Left renal pelvis (tissue), 4 donors: ENCODE measurements around the gene MAD1L1. TPM values are rescaled to one million over a fixed set of nuclear protein-coding genes. Genes with fewer than 3 reads are reported as not detected.

Experiments
- DNase-seq, 4 donors: peaks; one replicate each; pipeline ENCODE4 v3.0.0-alpha.2; 2013; ENCODE audit warnings: low read depth in 4 of 4, low spot score in 3 of 4
- polyA plus RNA-seq, 4 donors: library from polyadenylated mRNA; unstranded; fragments of 120-200 nt; gene quantifications; one replicate each; pipeline ENCODE4 v1.2.1, GENCODE V29; 2013; ENCODE audit not compliant: insufficient read length in 4 of 4

The MAD1L1 gene
- polyA plus RNA-seq, 4 donors = 18.9 to 24.5 (median 21.3) TPM

DNA sequence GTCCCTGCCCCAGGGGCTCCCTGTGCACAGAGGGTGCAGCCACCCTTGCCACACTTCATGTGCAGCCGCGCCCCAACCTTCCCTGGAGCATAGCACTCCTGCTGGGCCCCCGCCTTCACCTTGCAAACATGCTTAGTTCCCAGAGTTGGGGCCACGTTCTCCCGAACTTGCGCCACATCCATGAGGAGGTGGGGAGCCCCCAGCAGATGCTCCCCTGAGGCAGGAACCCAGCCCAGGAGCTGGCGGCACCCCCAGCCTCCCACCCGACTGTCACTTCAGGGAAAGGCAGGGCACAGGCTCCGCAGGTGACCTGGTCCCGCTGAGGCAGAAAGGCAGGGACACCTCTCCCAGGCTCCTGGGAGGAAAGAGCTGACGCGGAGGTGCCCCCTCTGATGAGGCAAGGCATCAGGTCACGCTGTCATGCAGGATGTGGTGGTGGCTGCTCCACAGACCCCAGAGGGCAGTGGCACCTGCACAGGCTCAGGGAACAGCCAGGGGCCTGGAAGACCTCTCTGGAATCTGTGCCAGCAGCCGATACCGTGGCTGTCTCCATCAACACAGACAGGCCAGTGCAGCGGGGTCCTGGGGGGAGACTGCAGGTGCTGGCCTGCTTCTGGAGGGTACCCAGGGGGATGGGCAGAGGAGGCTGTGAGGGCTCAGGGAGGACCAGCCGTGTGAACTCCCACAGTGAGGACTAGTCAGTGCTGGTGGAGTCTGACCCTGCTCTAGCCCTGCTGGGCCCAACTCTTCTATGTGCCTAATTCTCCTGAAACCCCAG lies 221.3 kb downstream of the MAD1L1 start:
- DNase-seq = no peak

DNA sequence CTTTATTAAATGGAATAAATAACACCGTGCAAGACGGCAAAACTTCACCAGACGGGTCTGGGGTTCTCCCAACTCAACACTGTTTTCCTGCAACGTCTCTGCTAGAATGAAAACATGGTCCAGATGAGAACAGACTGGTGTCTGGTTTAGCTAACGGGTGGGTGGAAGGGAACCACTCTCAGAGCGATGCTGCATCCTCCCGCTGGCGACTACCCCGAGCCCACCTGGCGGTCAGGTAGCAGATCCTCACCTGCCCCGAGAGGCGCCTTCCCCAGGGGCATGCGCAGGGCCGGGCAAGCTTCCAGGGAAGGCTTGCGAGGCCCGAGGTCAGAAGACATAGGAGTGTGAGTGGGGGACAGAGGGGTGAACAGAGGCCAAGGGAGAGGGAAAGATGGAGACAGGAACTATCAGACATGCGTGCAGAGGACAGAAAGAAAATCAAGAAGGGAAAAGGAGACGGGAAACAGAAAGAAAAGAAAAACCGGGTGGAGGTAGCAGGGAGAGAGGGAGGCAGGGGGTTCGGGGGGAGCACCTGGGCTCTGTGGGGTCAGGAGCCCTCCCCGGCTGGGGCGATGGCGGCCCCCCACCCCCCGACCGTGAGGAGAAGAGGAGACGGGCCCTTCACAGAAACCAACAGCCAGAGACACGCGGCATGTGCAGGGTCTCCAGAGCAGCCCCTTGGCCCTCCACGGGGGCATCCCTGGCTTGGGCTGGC lies 222.0 kb downstream of the MAD1L1 start:
- no peak for DNase-seq

DNA sequence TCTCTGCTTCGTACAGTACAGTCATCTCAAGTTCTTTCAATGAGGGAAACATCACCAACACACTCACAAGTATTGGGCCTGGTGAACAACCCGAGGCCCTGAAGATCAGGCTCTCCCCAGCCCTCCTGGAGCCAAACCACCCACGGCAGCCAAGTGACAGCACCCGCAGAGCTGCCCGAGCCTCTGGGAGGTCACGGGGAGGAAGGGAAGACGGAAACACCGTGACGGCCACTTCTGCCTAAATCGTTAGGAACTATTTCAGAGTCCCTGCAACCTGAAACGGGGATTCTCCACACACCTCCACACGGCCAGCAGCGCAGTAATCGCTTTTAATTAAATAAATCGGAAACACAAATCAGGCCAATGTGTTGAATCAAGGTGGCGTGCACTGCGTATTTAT lies 222.6 kb downstream of the MAD1L1 start:
- no peak for DNase-seq

DNA sequence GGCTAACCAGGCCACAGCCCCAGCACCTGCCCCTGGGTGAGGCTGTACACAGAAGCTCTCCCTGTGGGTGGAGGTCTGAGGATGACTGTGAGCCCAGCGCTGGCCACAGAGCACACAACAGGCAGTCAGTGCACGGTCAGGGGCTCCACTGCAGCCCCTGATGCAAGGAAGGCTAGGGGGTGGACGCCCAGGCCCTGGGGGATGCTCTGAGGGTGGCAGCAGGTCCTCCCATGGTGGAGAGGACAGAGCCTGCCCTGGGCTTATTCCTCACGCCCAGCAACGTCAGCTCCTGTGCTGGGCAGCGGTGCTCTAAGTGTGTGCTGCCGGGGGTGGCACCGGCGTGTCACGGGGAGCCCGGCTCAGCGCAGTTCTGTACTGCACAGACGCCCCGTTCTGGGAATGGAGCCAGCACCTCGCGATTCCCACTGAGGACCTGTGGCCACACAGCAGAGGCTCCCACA lies 223.2 kb downstream of the MAD1L1 start:
- no peak for DNase-seq

DNA sequence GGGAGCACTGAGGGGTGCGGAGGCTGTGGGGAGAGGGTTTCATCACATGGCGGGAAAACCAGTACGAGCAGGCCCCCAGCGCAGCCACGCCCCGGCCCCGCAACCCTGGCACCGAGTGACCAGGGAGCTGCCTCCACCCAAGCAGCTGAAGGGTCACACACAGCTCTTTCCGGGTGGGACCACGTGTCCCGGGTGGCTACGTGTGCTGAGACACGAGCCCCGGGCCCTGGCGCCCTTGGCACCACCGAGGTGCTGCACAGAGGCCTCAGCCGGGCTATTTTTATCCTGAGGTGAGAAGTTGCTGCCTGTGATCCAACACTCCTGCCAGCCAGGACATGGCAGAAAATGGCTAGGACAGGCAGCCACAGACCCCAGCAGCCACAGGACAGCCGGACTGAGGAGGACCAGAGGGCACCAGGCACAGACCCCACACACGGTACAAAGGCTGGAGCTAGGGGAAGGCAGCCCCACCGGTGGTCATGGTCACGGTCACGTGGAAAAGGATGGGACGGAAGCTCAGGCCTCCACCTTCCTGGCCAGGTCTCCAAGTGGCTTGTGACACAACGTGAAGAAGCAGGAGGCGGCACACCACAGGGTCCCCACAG lies 223.7 kb downstream of the MAD1L1 start:
- no peak for DNase-seq

DNA sequence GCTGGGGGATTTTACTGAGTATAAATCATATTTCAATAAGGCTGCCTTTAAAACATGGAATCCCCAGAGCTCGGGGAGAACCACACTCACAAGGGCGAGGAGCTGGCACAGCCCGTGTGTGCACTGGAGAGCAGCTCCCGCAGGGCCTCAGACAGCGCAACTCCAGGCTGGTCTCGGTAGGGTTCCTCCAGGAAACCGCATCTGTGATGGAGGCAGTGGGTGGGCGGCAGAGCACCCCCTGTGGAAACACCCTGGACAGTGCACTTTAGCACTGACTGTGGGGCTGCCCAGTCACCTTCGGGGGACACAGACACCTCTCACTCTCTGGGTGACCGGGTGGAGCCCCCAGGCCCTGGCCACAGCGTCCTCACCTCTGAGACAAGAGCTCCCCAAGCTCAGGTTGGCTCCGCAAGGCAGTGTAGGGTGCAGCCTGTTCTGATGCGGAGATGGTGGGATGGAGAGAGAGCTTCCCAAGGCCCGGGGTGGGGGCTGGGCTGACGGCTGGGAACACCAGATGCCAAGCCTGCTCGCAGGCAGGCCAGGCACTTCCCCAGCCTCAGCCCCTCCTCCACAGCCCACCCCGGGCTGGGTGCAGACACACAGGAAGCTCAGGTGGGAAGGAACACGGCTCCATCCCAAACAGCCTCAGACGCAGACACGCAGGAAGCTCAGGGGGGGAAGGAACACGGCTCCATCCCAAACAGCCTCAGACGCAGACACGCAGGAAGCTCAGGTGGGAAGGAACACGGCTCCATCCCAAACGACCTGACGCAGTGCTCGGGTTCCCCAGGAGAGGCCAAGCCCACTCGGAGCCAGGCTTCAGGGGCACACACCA lies 224.4 kb downstream of the MAD1L1 start:
- no peak for DNase-seq

DNA sequence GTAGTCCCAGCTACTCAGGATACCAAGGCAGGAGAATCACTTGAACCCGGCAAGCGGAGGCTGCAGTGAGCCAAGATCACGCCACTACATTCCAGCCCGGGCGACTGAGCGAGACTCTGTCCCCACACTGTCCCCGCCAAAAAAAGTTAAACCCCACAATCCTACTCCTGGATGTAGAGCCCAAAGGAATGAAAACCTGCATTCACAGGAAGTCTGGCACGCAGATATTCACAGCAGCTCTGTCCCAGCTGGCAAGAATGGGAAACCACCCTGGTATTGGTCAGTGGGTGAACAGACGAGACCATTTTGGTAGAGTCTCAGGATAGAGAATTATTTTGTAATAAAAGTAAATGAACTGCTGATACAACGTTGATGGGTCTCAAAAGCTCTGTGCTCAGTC lies 225.2 kb downstream of the MAD1L1 start:
- no peak for DNase-seq

DNA sequence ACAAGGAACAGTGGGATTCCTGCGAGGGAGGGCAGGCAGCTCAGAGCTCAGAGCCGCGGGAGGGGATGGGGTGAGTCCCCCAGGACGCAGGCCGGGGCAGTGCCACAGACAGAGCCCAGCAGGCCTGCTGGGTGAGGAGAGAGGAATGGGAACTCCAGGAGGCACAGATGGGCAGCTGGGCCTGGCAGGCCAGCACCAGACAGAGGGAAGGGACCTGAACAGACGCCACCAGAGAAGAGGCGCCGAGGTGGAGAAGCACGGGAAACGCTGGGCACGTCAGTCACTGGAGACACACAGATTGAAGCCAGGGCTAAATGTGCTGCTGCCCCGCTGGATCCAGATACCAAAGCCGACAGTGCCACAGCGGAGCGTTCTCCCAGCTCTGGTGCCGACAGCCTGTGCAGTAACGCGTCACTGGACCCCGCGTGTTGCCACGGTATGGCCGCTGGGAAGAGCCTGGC lies 225.8 kb downstream of the MAD1L1 start:
- DNase-seq = no peak

DNA sequence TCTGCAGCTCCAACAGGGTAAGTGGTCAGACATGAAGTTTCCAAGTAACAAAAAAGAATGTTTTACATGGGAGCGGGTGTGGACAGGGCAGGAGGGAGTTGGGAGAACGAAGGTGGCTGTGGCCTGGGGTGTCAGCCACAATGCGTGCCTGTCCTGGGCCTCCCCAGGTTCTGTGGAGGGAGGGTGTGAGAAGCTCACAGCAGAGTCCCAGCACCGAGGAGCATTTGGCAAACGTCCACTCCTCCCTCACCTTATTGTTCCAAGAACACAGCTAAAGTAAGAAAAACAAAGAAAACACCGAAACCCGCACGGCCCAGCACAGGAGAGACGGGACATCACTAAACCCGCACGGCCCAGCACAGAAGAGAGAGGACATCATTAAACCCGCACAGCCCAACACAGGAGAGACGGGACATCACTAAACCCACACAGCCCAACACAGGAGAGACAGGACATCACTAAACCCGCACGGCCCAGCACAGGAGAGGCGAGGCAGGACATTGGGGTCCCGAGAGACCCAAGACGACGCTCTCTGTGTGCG lies 226.4 kb downstream of the MAD1L1 start:
- DNase-seq = no peak

DNA sequence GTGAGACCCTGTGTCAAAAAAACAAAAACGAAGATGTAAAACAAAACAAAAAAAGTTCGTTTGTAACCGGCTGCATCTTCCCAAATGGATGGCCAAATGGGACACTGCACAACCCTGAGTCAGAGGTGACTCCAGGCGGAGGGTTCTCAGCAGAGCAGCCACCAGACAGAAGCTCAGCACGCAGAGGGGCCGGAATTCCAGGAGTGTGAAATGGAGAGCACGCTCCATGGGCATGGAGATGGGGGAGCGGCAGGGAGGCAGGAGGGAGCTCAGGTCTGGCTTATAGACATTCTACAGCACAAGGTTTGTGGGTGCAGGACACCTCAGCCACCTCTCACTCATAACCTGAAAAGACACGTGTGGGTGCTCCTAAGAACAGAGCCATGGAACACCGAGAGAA lies 227.0 kb downstream of the MAD1L1 start:
- DNase-seq = no peak

DNA sequence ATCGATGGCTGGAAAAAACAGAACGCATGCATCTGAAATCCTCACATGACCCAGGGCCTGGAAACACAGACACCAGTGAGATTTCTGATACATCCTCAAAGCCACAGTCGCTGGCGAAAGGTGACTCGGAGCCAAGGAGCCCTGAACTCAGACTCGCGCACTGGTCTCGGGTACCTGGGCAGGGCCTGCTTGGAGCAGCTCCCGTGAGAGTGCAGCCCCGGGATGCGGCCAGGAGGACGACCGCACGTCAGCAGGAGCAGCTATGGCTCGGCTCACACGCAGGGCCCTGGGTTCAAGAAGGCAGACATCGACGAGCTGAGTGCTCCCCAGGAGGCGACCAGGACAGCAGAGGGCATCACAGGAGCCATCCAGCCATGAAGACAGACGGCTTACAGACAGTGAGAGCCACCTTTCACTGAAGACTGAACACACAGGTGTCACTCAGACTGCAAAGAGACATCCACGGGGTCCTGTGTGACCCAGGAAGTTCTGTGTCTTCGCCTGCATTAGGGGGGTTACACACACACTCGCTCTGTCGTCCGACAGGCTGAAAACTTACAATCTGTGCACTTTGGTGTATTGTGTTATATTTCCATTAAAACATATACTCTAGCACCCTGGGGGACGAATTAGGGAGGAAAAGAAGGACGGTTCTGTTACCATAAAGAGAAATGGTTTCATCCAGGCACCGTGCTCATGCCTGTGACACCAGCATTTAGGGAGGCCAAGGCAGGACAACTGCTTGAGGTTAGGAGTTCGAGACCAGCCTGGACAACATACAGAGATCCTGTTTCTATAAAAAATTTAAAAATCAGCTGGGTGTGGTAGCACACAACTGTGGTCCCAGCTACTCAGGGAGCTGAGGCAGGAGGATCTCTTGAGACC lies 227.7 kb downstream of the MAD1L1 start:
- no peak for DNase-seq

DNA sequence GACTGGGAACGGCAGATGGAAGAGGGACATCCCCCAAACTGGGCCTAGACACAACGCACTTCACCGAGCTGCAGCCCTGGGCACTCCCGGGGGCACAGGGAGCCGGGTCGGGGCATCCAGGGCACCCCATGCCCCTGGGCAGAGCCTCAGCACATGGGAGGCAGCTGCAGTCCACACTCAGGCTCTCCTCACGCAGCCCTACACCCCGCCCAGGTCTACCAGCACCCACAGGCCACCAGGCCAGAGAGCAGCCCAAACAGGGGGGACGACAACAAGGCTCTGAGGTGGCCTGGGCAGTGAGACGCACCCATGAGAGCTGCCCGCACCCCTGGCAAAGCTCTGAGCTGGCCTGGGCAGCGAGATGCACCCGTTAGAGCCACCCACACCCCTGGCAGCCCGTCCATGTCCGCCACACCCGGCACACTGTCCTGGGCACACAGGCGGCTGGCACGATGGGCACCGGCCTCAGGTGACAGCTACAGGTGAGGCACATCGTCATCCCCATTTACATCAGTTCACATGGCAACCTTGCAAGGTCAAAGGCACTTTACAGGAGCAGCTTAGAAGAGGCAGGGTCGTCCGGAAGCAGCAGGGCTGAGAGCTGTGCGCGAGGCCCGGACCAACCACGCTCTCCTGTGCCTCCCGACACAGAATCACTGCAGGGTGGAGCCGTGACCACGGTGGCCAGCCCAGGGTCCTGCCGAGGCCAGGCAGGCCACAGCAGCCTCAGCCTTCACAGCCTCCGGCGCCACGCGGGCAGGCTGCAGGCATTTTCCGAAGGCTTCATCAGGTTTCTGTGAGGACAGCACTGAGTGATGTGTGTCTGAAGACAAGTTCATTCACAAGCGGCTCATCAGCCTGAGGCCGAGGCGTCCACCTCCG lies 228.6 kb downstream of the MAD1L1 start:
- DNase-seq = no peak

DNA sequence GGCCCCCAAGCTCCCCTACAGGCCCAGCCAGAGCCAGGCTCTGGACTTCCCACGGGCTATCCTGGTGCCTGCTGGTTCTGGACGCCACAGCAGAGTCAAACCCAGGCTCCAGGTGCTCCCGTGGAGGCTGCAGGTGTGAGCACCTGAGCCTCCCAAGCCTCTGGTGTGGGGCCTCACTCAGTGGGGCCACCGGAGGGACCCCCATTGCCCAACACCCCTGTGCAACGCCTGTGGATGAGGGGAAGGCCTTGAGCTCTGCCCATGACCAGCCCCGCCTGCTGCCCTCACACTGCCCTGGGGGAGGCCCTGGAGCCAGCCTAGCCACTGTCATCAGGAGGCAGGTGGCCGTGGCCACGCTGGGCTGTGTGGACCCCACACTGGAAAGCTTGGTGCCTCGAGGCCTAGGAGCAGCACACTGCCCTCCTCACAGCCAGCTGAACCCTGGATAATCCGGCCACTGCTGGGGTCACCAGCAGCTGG lies 229.3 kb downstream of the MAD1L1 start:
- DNase-seq = no peak

DNA sequence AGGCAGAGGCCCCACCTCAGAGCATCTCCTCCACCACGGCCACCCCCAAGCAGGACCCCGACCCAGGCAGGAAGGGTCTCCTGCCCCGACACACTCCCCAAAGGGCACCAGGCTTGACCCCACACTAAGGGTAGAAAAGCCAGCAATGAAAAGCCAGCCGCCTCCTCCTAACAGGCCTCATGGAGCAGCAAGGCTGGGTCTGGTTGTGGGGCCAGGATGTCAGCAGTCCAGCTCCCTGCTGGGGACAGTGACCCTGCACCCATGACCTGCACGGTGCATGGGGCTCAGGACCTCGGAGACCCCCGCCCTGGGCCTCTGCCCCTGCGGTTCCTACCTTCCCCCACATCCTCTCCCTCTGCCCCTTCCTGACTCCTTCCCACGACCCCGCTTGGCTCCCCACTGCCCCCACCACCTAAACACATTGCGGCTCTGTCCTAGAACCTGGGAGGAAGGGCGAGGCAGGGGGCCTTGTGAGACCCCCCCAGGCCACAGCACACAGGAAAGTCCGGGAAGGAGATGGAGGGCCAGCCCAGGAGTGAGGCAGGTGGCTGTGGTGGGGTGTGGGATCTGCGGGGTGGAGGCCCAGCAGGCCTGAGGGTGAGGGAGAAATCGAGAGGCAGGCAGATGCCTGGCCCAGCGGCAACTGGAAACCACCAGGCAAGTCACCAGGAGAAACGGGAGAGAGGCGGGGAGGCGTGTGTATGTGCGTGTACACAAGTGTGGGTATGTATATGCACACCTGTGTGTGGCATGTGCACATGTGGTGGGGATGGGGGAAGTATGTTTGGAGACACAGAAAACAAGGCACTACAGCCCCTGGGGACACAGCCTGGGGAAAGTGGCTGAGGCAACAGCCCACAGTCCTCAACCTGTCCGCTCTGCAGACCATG lies 229.9 kb downstream of the MAD1L1 start:
- DNase-seq = no peak

DNA sequence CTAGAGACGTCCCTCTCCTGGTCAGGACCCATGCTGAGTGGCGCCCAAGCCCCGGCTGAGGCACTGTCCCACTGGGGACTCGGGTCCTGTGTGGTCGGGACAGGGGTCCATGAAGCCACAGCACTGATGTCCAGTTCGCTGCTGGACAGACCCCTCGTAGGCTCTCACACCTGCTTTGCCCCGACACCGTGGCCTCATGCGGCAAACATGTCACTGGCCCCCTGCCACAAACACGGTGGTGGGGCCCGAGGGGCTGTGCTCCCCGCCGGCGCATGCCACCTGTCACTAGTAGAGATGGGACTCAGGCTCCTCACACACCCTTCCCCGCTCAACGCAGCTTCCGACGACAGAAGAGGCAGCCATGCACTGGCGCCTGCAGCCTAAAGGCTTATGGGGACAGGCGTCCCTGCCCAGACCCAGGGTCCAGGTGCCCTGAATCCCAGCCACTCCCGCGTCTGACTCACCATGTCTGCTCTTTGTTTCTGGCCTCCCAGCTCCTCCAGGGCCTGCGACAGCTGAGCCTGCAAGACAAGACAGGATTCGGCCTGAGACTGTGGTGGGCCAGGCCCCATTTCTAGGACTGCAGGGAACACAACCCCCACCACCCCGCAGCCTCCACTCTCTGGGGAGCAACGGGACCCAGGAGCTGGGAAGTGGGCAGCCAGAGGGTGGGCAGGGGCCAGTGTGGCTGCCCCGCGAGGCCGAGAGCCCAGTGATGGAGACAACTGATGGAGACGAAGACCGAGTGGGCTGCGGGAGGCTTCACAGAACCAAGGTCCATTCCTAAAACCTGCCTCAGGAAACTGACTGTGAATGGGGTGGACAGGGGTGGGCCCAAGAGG lies 230.9 kb downstream of the MAD1L1 start:
- DNase-seq = no peak

DNA sequence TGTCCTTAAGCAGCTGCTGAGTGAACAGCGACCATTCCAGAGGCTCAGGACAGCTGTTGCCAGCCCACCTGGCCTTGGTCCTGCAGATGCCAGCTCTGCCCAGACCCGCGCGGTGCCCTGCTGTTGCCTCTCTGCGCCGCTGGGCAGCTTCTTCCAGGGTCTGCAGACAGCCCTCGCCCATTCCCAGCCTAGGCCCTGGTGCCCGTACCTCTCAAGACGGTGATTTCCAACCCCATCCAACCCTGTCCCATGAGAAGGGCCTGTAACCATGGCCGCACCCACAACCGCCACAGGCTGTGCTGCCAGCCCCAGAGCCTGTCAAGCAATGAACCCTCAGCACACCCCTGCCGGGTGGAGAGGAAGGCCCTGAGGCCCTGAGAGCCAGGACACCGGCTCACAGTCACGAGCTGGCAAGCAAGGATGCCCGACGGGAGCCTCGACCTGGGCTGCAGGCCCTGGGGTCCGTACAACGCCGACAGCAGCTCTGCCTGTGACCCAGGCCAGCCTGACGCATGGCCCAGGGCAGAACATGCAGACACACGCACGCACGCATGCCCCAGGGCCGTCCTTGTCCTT lies 231.9 kb downstream of the MAD1L1 start:
- no peak for DNase-seq
